GM19324 (cell line): ENCODE measurements around the gene PLD2.

Source experiments
- ATAC-seq: cut with Tn5 transposase; IDR thresholded peaks from one replicate; pipeline ENCODE4 v1.9.1; 2021; ENCODE audit warnings: mild to moderate bottlenecking, moderate library complexity; ENCODE audit not compliant: unreplicated experiment, low FRiP score

Gene PLD2

GRCh38 chr17:4806777-4807604 is at the start of gene PLD2:
Gene PLD2, plus strand, starts transcription at chr17:4807152. Its CDS starts 621 bp downstream, at chr17:4807773.
- ATAC-seq = peak; percentile 95

GRCh38 chr17:4759776-4760236 is 47.1 kb upstream of the PLD2 start:
- ATAC-seq = no peak

- ATAC-seq = no peak
These were observed 42.4 kb upstream of the PLD2 start for GRCh38 chr17:4764595-4764994.

GRCh38 chr17:4766201-4766600 is 40.8 kb upstream of the PLD2 start:
- ATAC-seq = no peak

- ATAC-seq = no peak
These were observed 40.2 kb upstream of the PLD2 start for GRCh38 chr17:4766723-4767122.

- ATAC-seq = no peak
These were observed 38.7 kb upstream of the PLD2 start for GRCh38 chr17:4768298-4768697.

GRCh38 chr17:4769628-4770027 is 37.3 kb upstream of the PLD2 start:
- no peak for ATAC-seq

GRCh38 chr17:4771519-4772234 is 35.3 kb upstream of the PLD2 start, which contains the start of gene TM4SF5:
Gene TM4SF5, plus strand, starts transcription at chr17:4771886. Its CDS starts 37 bp downstream, at chr17:4771923.
- no peak for ATAC-seq

- ATAC-seq = no peak
These were observed 34.7 kb upstream of the PLD2 start for GRCh38 chr17:4772235-4772613.

- ATAC-seq = no peak
These were observed 28.8 kb upstream of the PLD2 start for GRCh38 chr17:4777969-4778760.

- no peak for ATAC-seq
These were observed 26.5 kb upstream of the PLD2 start for GRCh38 chr17:4780325-4780955.

- no peak for ATAC-seq
These were observed 24.3 kb upstream of the PLD2 start for GRCh38 chr17:4782652-4783051.

GRCh38 chr17:4785311-4786105 is 21.4 kb upstream of the PLD2 start:
- ATAC-seq = no peak

- no peak for ATAC-seq
These were observed 20.8 kb upstream of the PLD2 start, which contains the start of gene VMO1 for GRCh38 chr17:4786106-4786511. Gene VMO1, minus strand, starts transcription at chr17:4786364. Its CDS starts 12 bp downstream, at chr17:4786352.

GRCh38 chr17:4786516-4786915 is 20.4 kb upstream of the PLD2 start:
- ATAC-seq = no peak

- no peak for ATAC-seq
These were observed 18.7 kb upstream of the PLD2 start for GRCh38 chr17:4788159-4788806.

GRCh38 chr17:4788807-4789700 is 17.9 kb upstream of the PLD2 start, which contains the start of gene GLTPD2:
Gene GLTPD2, plus strand, starts transcription at chr17:4788964. Its CDS starts 48 bp downstream, at chr17:4789012.
- no peak for ATAC-seq

- no peak for ATAC-seq
These were observed 17.3 kb upstream of the PLD2 start for GRCh38 chr17:4789701-4789950.
